Neural progenitor cell (in vitro differentiated cells): ENCODE data around the gene TP53INP2. TPM values are rescaled to one million over a fixed set of nuclear protein-coding genes. Genes with fewer than 3 reads are reported as not detected.
"Not testable (repeated sequence)": the region's sequence is repeated elsewhere in the genome, so short reads cannot be mapped to it uniquely, and the experiment has no call there.

ENCODE experiments used
- DNase-seq: peaks from one replicate; pipeline ENCODE4 v3.0.0-alpha.2; 2016; ENCODE audit warnings: low spot score
- H2AFZ ChIP-seq: fragments of 200-600 bp; sonication (generic); replicated peaks from 2 replicates; pipeline ENCODE4 v1.6.1; 2016; ENCODE audit warnings: antibody characterized with exemption
- H3F3A ChIP-seq: fragments of 200-600 bp; sonication (generic); 2 replicates; pipeline ENCODE4 v1.6.1; 2016; ENCODE audit warnings: antibody characterized with exemption, low read depth
- H3K27ac ChIP-seq: fragments of 200-600 bp; sonication (generic); 2 replicates; pipeline ENCODE4 v1.5.1; 2016; ENCODE audit warnings: mild to moderate bottlenecking
- H3K27me3 ChIP-seq: fragments of 200-600 bp; sonication (generic); 2 replicates; pipeline ENCODE4 v1.6.1; 2016; ENCODE audit warnings: mild to moderate bottlenecking, moderate library complexity
- H3K36me3 ChIP-seq: fragments of 200-600 bp; sonication (generic); 2 replicates; pipeline ENCODE4 v1.5.1; 2016
- H3K4me1 ChIP-seq: fragments of 200-600 bp; sonication (generic); 2 replicates; pipeline ENCODE4 v1.6.1; 2016; ENCODE audit warnings: mixed run types
- H3K4me2 ChIP-seq: fragments of 200-600 bp; sonication (generic); 2 replicates; pipeline ENCODE4 v1.6.1; 2016
- H3K4me3 ChIP-seq: fragments of 200-600 bp; sonication (generic); 2 replicates; pipeline ENCODE4 v1.5.1; 2016
- H3K79me2 ChIP-seq: fragments of 200-600 bp; sonication (generic); 2 replicates; pipeline ENCODE4 v1.6.1; 2016; ENCODE audit warnings: low read depth
- H3K9ac ChIP-seq: fragments of 200-600 bp; sonication (generic); 2 replicates; pipeline ENCODE4 v1.6.1; 2016
- H3K9me3 ChIP-seq: fragments of 200-600 bp; sonication (generic); 2 replicates; pipeline ENCODE4 v1.5.1; 2016; ENCODE audit warnings: low read depth
- H4K20me1 ChIP-seq: fragments of 200-600 bp; sonication (generic); 2 replicates; pipeline ENCODE4 v1.6.1; 2016; ENCODE audit warnings: low read depth
- H3K27ac Mint-ChIP-seq: 3 replicates; pipeline ENCODE4 v1.8.0; 2021; ENCODE audit warnings: mixed read lengths
- H3K27me3 Mint-ChIP-seq: 2 replicates; pipeline ENCODE4 v1.8.0; 2022; ENCODE audit warnings: low read depth, mild to moderate bottlenecking, inconsistent platforms, moderate library complexity, mixed read lengths; ENCODE audit not compliant: insufficient read depth
- H3K36me3 Mint-ChIP-seq: 3 replicates; pipeline ENCODE4 v1.8.0; 2021; ENCODE audit warnings: mixed read lengths
- H3K4me1 Mint-ChIP-seq: 3 replicates; pipeline ENCODE4 v1.8.0; 2021; ENCODE audit warnings: mixed read lengths
- H3K4me3 Mint-ChIP-seq: 3 replicates; pipeline ENCODE4 v1.8.0; 2021; ENCODE audit warnings: mild to moderate bottlenecking, moderate library complexity, mixed read lengths
- H3K9me3 Mint-ChIP-seq: 3 replicates; pipeline ENCODE4 v1.8.0; 2020; ENCODE audit warnings: mixed read lengths
- CTCF ChIP-seq: fragments of 200-600 bp; sonication (generic); IDR thresholded peaks from 2 replicates; pipeline ENCODE4 v1.5.1; 2017; ENCODE audit warnings: antibody characterized with exemption, mild to moderate bottlenecking
- EZH2 ChIP-seq: fragments of 200-600 bp; sonication (generic); IDR thresholded peaks from 2 replicates; pipeline ENCODE4 v1.6.1; 2017; ENCODE audit warnings: antibody characterized with exemption, mild to moderate bottlenecking, moderate library complexity
- EZH2phosphoT487 ChIP-seq: fragments of 200-600 bp; sonication (generic); IDR thresholded peaks from 2 replicates; pipeline ENCODE4 v1.6.1; 2017; ENCODE audit warnings: antibody characterized with exemption
- total RNA-seq: library from RNA; depleted of rRNA; stranded (reverse); fragments of >200 nt; gene quantifications from 2 replicates; pipeline ENCODE4 v1.2.3, GENCODE V29; 2015; ENCODE audit warnings: low replicate concordance

The TP53INP2 gene, protein sequence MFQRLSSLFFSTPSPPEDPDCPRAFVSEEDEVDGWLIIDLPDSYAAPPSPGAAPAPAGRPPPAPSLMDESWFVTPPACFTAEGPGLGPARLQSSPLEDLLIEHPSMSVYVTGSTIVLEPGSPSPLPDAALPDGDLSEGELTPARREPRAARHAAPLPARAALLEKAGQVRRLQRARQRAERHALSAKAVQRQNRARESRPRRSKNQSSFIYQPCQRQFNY
- total RNA-seq = 1.1 TPM in 2 replicates

- Histone ChIP-seq H3K79me2 (no peaks in the 10 kb centered on the region), H3K27me3 (peaks cover 75% of the 10 kb centered on the region), H3K4me1 (no peaks in the 10 kb centered on the region), H3K4me2 (peak within 1 kb of the TSS; percentile 88), H2AFZ (peak within 1 kb of the TSS; percentile 61), H3K36me3 (no peaks in the 10 kb centered on the region), H3K4me3 (peak within 1 kb of the TSS; percentile 70), H4K20me1 (peaks cover 14% of the 10 kb centered on the region), H3K27ac (peak within 1 kb of the TSS; percentile 22), H3K9ac (no peak within 1 kb of the TSS), H3F3A (peaks cover 24% of the 10 kb centered on the region), H3K9me3 (no peaks in the 10 kb centered on the region)
- Mint-ChIP-seq H3K4me3 (peak within 1 kb of the TSS; percentile 97), H3K27me3 (peaks cover 33% of the 10 kb centered on the region), H3K9me3 (no peaks in the 10 kb centered on the region), H3K4me1 (peaks cover 17% of the 10 kb centered on the region), H3K27ac (peak within 1 kb of the TSS; percentile 77), H3K36me3 (no peaks in the 10 kb centered on the region)
- DNase-seq = peak; percentile 95
- peak; percentile 9 for TF ChIP-seq EZH2phosphoT487
- no peak for TF ChIP-seq EZH2
- TF ChIP-seq CTCF = no peak
Measured at GRCh38 chr20:34704177-34705007, at the start of gene TP53INP2. Gene TP53INP2 (plus strand): TSS chr20:34704344. CDS start chr20:34708740, 4,396 bp downstream.

- peaks cover 20% of the 10 kb centered on the region for H3K36me3 Mint-ChIP-seq
- H3F3A ChIP-seq, H3K4me3 Mint-ChIP-seq, H3K36me3 ChIP-seq, H3K9ac ChIP-seq, H3K4me3 ChIP-seq, DNase-seq, H3K27me3 ChIP-seq, H3K4me2 ChIP-seq, H3K27me3 Mint-ChIP-seq, H3K27ac ChIP-seq, H3K4me1 ChIP-seq, H2AFZ ChIP-seq, H3K9me3 Mint-ChIP-seq, H3K4me1 Mint-ChIP-seq, H3K27ac Mint-ChIP-seq, H3K9me3 ChIP-seq, H3K79me2 ChIP-seq, H4K20me1 ChIP-seq: not testable (repeated sequence)
Measured at GRCh38 chr20:34658654-34659053, 45.5 kb upstream of the TP53INP2 start.

- H3K36me3 Mint-ChIP-seq = peaks cover 13% of the 10 kb centered on the region
- DNase-seq, H3K4me1 ChIP-seq, H3K9me3 Mint-ChIP-seq, H3K4me2 ChIP-seq, H3K4me3 Mint-ChIP-seq, H3K36me3 ChIP-seq, H3K27me3 Mint-ChIP-seq, H3F3A ChIP-seq, H3K4me3 ChIP-seq, H3K27ac Mint-ChIP-seq, H3K9me3 ChIP-seq, H2AFZ ChIP-seq, H4K20me1 ChIP-seq, H3K27me3 ChIP-seq, H3K27ac ChIP-seq, H3K4me1 Mint-ChIP-seq, H3K9ac ChIP-seq: not testable (repeated sequence)
- peaks cover 10% of the 10 kb centered on the region for H3K79me2 ChIP-seq
Measured at GRCh38 chr20:34661811-34662210, 42.3 kb upstream of the TP53INP2 start.

DNA sequence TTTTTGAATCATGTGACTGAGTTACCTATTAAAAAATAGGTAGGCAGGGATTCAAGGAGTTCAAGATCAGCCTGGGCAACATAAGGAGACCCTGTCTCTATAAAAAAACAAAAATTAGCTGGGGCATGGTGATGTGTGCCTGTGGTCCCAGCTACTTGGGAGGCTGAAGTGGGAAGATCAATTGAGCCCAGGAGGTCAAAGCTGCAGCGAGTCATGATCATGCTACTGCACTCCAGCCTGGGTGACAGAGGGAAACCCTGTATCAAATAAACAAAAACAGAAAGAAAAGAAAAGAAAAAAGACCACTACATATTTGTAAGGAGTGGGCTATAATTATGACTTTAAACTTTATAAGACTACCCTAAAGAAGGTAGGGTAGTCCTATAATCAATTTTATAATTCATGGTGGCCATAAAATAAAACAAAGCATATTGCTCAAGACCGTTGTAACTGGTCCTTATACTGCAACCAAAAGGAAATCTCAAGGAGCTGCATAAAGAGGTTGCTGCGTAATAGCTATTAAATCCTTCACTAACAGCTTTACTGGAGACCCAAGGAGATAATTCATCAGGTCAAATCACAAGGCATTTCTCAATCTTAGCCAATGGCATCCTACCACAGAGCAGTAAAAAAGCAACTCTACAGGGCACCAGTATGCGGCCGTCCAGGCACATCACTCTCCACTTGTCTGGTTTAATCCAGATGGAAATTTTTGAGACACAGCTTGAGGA lies 40.8 kb upstream of the TP53INP2 start:
- H3K4me1 ChIP-seq = no peaks in the 10 kb centered on the region
- no peaks in the 10 kb centered on the region for H3K9me3 ChIP-seq
- Mint-ChIP-seq H3K27ac (no peak overlapping the region), H3K36me3 (peaks cover 11% of the 10 kb centered on the region), H3K9me3 (peaks cover 3% of the 10 kb centered on the region), H3K27me3 (no peaks in the 10 kb centered on the region), H3K4me3 (no peak overlapping the region), H3K4me1 (peaks cover 7% of the 10 kb centered on the region)
- no peak overlapping the region for H3K4me2 ChIP-seq
- peaks cover 17% of the 10 kb centered on the region for H3K79me2 ChIP-seq
- H3F3A ChIP-seq = no peaks in the 10 kb centered on the region
- TF ChIP-seq CTCF (no peak), EZH2 (no peak), EZH2phosphoT487 (no peak)
- DNase-seq = no peak
- H4K20me1 ChIP-seq = no peaks in the 10 kb centered on the region
- H3K27me3 ChIP-seq = no peaks in the 10 kb centered on the region
- H3K9ac ChIP-seq = no peak overlapping the region
- H3K36me3 ChIP-seq = no peaks in the 10 kb centered on the region
- H3K4me3 ChIP-seq = no peak overlapping the region
- H3K27ac ChIP-seq = no peak overlapping the region
- H2AFZ ChIP-seq = no peak overlapping the region

DNA sequence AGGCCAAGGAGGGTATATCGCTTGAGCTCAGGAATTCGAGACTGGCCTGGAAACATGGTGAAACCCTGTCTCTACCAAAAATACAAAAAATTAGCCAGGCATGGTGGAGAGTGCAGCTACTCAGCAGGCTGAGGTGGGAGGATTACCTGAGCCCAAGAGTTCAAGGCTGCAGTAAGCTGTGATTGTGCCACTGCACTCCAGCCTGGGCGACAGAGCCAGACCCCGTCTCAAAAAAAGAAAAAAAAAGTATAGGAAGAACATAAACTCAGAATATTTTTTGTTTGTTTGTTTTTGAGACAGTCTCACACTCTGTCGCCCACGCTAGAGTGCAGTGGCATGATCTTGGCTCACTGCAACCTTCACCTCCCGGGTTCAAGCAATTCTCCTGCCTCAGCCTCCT lies 39.4 kb upstream of the TP53INP2 start:
- not testable (repeated sequence) for H3K4me1 Mint-ChIP-seq, H2AFZ ChIP-seq, H3K4me3 Mint-ChIP-seq, H4K20me1 ChIP-seq, H3K36me3 ChIP-seq, H3K9me3 Mint-ChIP-seq, H3K4me3 ChIP-seq, DNase-seq, H3K4me1 ChIP-seq, H3K27me3 ChIP-seq, H3K9me3 ChIP-seq, H3K27ac ChIP-seq, H3K27me3 Mint-ChIP-seq, H3F3A ChIP-seq, H3K27ac Mint-ChIP-seq, H3K9ac ChIP-seq, H3K4me2 ChIP-seq
- H3K36me3 Mint-ChIP-seq = peaks cover 15% of the 10 kb centered on the region
- H3K79me2 ChIP-seq = peaks cover 17% of the 10 kb centered on the region
